Measurements from ENCODE around the gene GORAB. TPM values are rescaled to one million over a fixed set of nuclear protein-coding genes. Genes with fewer than 3 reads are reported as not detected.

GORAB gene
- total and polyA plus RNA-seq, 4 donors, result 7.6 to 17.3 (median 11.9) TPM

DNA sequence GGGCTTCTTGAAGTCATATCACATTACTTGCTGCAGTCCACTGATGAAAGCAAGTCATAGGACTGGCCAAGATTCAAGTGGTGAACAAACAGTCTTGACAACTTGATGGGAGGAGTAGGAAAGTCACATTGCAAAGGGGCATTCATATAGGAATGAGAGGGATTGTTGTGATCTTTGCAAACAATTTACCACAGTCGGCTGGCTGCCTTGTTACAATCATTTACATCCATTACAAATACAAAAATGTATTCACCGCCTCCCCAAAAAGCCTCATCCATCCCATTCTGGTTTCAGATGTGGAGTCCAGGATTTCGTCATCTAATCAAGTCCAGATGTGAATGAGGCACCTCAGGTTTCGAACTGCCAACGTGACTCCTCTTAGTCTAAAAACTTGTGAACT lies 26.8 kb downstream of the GORAB start:
- peaks cover 0 to 4% (median 1%) of the 10 kb centered on the region in 4 donors for H3K36me3 ChIP-seq (ENCODE audit: control insufficient read depth in 4 of 4, insufficient read depth in 4 of 4, low read length in 4 of 4)
- TF ChIP-seq CTCF (IDR thresholded peaks at IDR 0.05; ENCODE audit: control extremely low read depth, extremely low read depth), result no peak
- peaks cover 0 to 5% (median 0%) of the 10 kb centered on the region in 5 donors for H3K4me1 ChIP-seq (ENCODE audit: control insufficient read depth in 5 of 5, insufficient read depth in 5 of 5, low read length in 5 of 5)
- no peak overlapping the region for H3K27ac ChIP-seq (ENCODE audit: low read depth in 1 of 2, low read length in 1 of 2)
- no peaks in the 10 kb centered on the region for H3K27me3 ChIP-seq (ENCODE audit: control insufficient read depth in 3 of 3, insufficient read depth in 3 of 3, low read length in 2 of 3)
- no peak for ATAC-seq (ENCODE audit: insufficient read depth, low FRiP score)
- WGBS, 2 donors, result 91 to 92% methylated on average over 5 of the region's 5 CpGs
- no peak overlapping the region for H3K4me3 ChIP-seq
- no peak overlapping the region for H3K9ac ChIP-seq (ENCODE audit: insufficient read depth in 1 of 2, low read length in 2 of 2)
- DNase-seq, result no peak
- peaks cover 0 to 6% (median 0%) of the 10 kb centered on the region in 4 donors for H3K9me3 ChIP-seq (ENCODE audit: control insufficient read depth in 4 of 4, insufficient read depth in 3 of 4, low read length in 3 of 4)

DNA sequence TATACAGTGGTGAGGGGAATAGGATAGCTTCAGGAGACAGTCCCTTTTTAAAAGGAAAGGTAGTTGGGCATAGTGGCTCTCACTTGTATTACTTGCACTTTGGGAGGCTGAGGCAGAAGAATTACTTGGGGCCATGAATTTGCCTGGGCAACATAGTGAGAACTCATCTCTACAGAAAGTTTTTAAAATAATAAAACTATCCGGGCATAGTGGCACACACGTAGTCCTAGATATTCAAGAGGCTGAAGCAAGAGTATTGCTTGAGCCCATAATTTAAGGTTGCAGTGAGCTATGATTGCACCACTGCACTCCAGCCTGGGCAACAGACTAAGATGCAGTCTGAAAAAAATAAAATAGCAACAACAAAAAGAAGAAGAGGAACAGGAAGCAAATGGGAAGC lies 27.2 kb downstream of the GORAB start:
- peaks cover 0 to 6% (median 0%) of the 10 kb centered on the region in 4 donors for H3K9me3 ChIP-seq (ENCODE audit: control insufficient read depth in 4 of 4, insufficient read depth in 3 of 4, low read length in 3 of 4)
- H3K4me3 ChIP-seq, result no peak overlapping the region
- no peak overlapping the region for H3K9ac ChIP-seq (ENCODE audit: insufficient read depth in 1 of 2, low read length in 2 of 2)
- H3K4me1 ChIP-seq (ENCODE audit: control insufficient read depth in 5 of 5, insufficient read depth in 5 of 5, low read length in 5 of 5), result peaks cover 0 to 7% (median 0%) of the 10 kb centered on the region in 5 donors
- ATAC-seq (ENCODE audit: insufficient read depth, low FRiP score), result no peak
- H3K36me3 ChIP-seq (ENCODE audit: control insufficient read depth in 4 of 4, insufficient read depth in 4 of 4, low read length in 4 of 4), result peaks cover 0 to 3% (median under 1%) of the 10 kb centered on the region in 4 donors
- H3K27ac ChIP-seq (ENCODE audit: low read depth in 1 of 2, low read length in 1 of 2), result no peak overlapping the region
- no peaks in the 10 kb centered on the region for H3K27me3 ChIP-seq (ENCODE audit: control insufficient read depth in 3 of 3, insufficient read depth in 3 of 3, low read length in 2 of 3)
- TF ChIP-seq CTCF (IDR thresholded peaks at IDR 0.05; ENCODE audit: control extremely low read depth, extremely low read depth), result no peak
- WGBS, 2 donors, result 87 to 95% methylated on average over 2 of the region's 2 CpGs
- no peak for DNase-seq

- DNase-seq, result no peak
- TF ChIP-seq CTCF (IDR thresholded peaks at IDR 0.05; ENCODE audit: control extremely low read depth, extremely low read depth), result no peak
- Histone ChIP-seq H3K4me1 (ENCODE audit: control insufficient read depth in 5 of 5, insufficient read depth in 5 of 5, low read length in 5 of 5) (peaks cover 0 to 10% (median 0%) of the 10 kb centered on the region in 5 donors), H3K27me3 (ENCODE audit: control insufficient read depth in 3 of 3, insufficient read depth in 3 of 3, low read length in 2 of 3) (no peaks in the 10 kb centered on the region), H3K9ac (ENCODE audit: insufficient read depth in 1 of 2, low read length in 2 of 2) (no peak overlapping the region), H3K9me3 (ENCODE audit: control insufficient read depth in 4 of 4, insufficient read depth in 3 of 4, low read length in 3 of 4) (peaks cover 0 to 6% (median 0%) of the 10 kb centered on the region in 4 donors), H3K4me3 (no peak overlapping the region), H3K27ac (ENCODE audit: low read depth in 1 of 2, low read length in 1 of 2) (no peak overlapping the region), H3K36me3 (ENCODE audit: control insufficient read depth in 4 of 4, insufficient read depth in 4 of 4, low read length in 4 of 4) (no peaks in the 10 kb centered on the region)
- 72 to 99% methylated on average over 4 of the region's 4 CpGs for WGBS, 2 donors
- no peak for ATAC-seq (ENCODE audit: insufficient read depth, low FRiP score)
Measured at GRCh38 chr1:170560681-170561285, 28.8 kb downstream of the GORAB start.
